Sigmoid colon (tissue), 4 donors: Measurements from ENCODE around the gene ANGPTL8.

Experiments
- CTCF ChIP-seq, 4 experiments: fragments of 450-650 bp in 3 of 4; fragments of 200-600 bp in 1 of 4; IDR thresholded peaks; one replicate each; pipeline ENCODE4 v1.5.1; 2016 to 2019; ENCODE audit warnings: antibody characterized with exemption in 4 of 4, mild to moderate bottlenecking in 3 of 4, moderate library complexity in 2 of 4
- POLR2A ChIP-seq, 2 donors: fragments of 450-650 bp; IDR thresholded peaks; one replicate each; pipeline ENCODE4 v1.6.1; 2016; ENCODE audit warnings: antibody characterized with exemption in 2 of 2, mild to moderate bottlenecking in 2 of 2, moderate library complexity in 2 of 2
- POLR2AphosphoS5 ChIP-seq, 4 donors: sonication (generic); formaldehyde crosslinking; IDR thresholded peaks; one replicate each; pipeline ENCODE4 v1.6.1; 2017; ENCODE audit warnings: antibody characterized with exemption in 4 of 4

GRCh38 chr19:11284515-11284914 is 45.1 kb downstream of the ANGPTL8 start:
- TF ChIP-seq CTCF (IDR thresholded peaks at IDR 0.05), result no peak
- TF ChIP-seq POLR2A (IDR thresholded peaks at IDR 0.05), result no peak
- TF ChIP-seq POLR2AphosphoS5 (IDR thresholded peaks at IDR 0.05), result no peak
